Measurements from ENCODE around the gene KIZ. TPM values are rescaled to one million over a fixed set of nuclear protein-coding genes. Genes with fewer than 3 reads are reported as not detected.

The KIZ gene
- total RNA-seq, 1 donor from 2014 or later: 25.9 TPM

GRCh38 chr20:21182832-21183563 is 57.1 kb downstream of the KIZ start:
- TF ChIP-seq CTCF (IDR thresholded peaks at IDR 0.05; ENCODE audit: unreplicated experiment): no peak
- Mint-ChIP-seq H3K9me3 (ENCODE audit: low read depth) (no peaks in the 10 kb centered on the region), H3K27me3 (no peaks in the 10 kb centered on the region)

GRCh38 chr20:21183722-21184121 is 57.8 kb downstream of the KIZ start:
- H3K36me3 Mint-ChIP-seq (ENCODE audit: insufficient read depth): peaks cover 4% of the 10 kb centered on the region
- no peaks in the 10 kb centered on the region for H3K9me3 Mint-ChIP-seq (ENCODE audit: low read depth)
- no peak overlapping the region for H3K27ac Mint-ChIP-seq
- DNase-seq (ENCODE audit: low spot score, unreplicated experiment): no peak
- no peaks in the 10 kb centered on the region for H3K27me3 Mint-ChIP-seq
- no peak for TF ChIP-seq CTCF (IDR thresholded peaks at IDR 0.05; ENCODE audit: unreplicated experiment)
- H3K4me3 Mint-ChIP-seq (ENCODE audit: low read depth): no peak overlapping the region
- peaks cover 2% of the 10 kb centered on the region for H3K4me1 Mint-ChIP-seq (ENCODE audit: low read depth)

More at GRCh38 chr20:21182832-21183563, 57.1 kb downstream of the KIZ start:
- H3K4me1 Mint-ChIP-seq (ENCODE audit: low read depth): peaks cover 2% of the 10 kb centered on the region
- no peak for DNase-seq (ENCODE audit: low spot score, unreplicated experiment)
- no peak overlapping the region for H3K4me3 Mint-ChIP-seq (ENCODE audit: low read depth)
- no peak overlapping the region for H3K27ac Mint-ChIP-seq
- peaks cover 7% of the 10 kb centered on the region for H3K36me3 Mint-ChIP-seq (ENCODE audit: insufficient read depth)

- DNase-seq (ENCODE audit: low spot score, unreplicated experiment): no peak
- Mint-ChIP-seq H3K4me3 (ENCODE audit: low read depth) (no peak overlapping the region), H3K27me3 (no peaks in the 10 kb centered on the region), H3K4me1 (ENCODE audit: low read depth) (peaks cover 8% of the 10 kb centered on the region), H3K9me3 (ENCODE audit: low read depth) (no peaks in the 10 kb centered on the region), H3K27ac (no peak overlapping the region), H3K36me3 (ENCODE audit: insufficient read depth) (peaks cover 4% of the 10 kb centered on the region)
- no peak for TF ChIP-seq CTCF (IDR thresholded peaks at IDR 0.05; ENCODE audit: unreplicated experiment)
Observed at GRCh38 chr20:21184819-21185218, 58.9 kb downstream of the KIZ start.

GRCh38 chr20:21185849-21186248 is 60.0 kb downstream of the KIZ start:
- no peak for TF ChIP-seq CTCF (IDR thresholded peaks at IDR 0.05; ENCODE audit: unreplicated experiment)
- Mint-ChIP-seq H3K4me3 (ENCODE audit: low read depth) (no peak overlapping the region), H3K36me3 (ENCODE audit: insufficient read depth) (peaks cover 4% of the 10 kb centered on the region), H3K4me1 (ENCODE audit: low read depth) (peaks cover 18% of the 10 kb centered on the region), H3K9me3 (ENCODE audit: low read depth) (no peaks in the 10 kb centered on the region), H3K27me3 (no peaks in the 10 kb centered on the region), H3K27ac (no peak overlapping the region)
- no peak for DNase-seq (ENCODE audit: low spot score, unreplicated experiment)

- DNase-seq (ENCODE audit: low spot score, unreplicated experiment): no peak
- Mint-ChIP-seq H3K27ac (peak overlapping the region; percentile 89), H3K36me3 (ENCODE audit: insufficient read depth) (peaks cover 4% of the 10 kb centered on the region), H3K27me3 (no peaks in the 10 kb centered on the region), H3K9me3 (ENCODE audit: low read depth) (no peaks in the 10 kb centered on the region), H3K4me3 (ENCODE audit: low read depth) (no peak overlapping the region), H3K4me1 (ENCODE audit: low read depth) (peaks cover 32% of the 10 kb centered on the region)
- no peak for TF ChIP-seq CTCF (IDR thresholded peaks at IDR 0.05; ENCODE audit: unreplicated experiment)
Observed at GRCh38 chr20:21189761-21190523, 64.1 kb downstream of the KIZ start.
